ENCODE measurements around the gene SFT2D2.

DNA sequence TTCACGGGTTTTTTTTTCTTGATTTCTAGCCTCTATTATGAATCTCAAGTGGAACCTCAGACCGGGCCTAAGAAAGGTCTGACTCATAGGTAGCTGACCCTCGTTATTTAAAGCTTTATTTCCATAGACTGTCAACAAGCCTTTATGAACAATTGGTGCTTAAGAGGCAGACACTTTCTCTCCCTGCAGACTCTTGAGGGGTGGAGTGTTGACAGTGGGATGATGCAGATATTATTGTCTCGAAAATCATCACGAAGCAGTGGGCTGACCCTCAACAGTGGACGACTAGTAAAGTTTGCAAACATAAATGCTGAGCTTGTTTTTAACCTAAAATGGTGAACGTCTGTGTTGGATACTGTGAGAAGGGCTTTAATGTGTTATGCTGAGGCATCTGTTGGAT, 1.8 kb downstream of the SFT2D2 start:
- TF ChIP-seq, protein P1, sequence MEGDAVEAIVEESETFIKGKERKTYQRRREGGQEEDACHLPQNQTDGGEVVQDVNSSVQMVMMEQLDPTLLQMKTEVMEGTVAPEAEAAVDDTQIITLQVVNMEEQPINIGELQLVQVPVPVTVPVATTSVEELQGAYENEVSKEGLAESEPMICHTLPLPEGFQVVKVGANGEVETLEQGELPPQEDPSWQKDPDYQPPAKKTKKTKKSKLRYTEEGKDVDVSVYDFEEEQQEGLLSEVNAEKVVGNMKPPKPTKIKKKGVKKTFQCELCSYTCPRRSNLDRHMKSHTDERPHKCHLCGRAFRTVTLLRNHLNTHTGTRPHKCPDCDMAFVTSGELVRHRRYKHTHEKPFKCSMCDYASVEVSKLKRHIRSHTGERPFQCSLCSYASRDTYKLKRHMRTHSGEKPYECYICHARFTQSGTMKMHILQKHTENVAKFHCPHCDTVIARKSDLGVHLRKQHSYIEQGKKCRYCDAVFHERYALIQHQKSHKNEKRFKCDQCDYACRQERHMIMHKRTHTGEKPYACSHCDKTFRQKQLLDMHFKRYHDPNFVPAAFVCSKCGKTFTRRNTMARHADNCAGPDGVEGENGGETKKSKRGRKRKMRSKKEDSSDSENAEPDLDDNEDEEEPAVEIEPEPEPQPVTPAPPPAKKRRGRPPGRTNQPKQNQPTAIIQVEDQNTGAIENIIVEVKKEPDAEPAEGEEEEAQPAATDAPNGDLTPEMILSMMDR (IDR thresholded peaks at IDR 0.05) = no peak
- TF ChIP-seq POLR2A (IDR thresholded peaks at IDR 0.05) (no peak), POLR2AphosphoS5 (IDR thresholded peaks at IDR 0.05) (no peak), EP300 (IDR thresholded peaks at IDR 0.05) (no peak)

All from suprapubic skin (tissue), 4 donors.